Stimulated activated CD4-positive, alpha-beta T cell treated with anti-CD3 and anti-CD28 coated beads, Interleukin-2, amount 100 ng/mL, for 48 hours (primary cell): ENCODE measurements around the gene FAAH2.
"Not testable (repeated sequence)": the region's sequence is repeated elsewhere in the genome, so short reads cannot be mapped to it uniquely, and the experiment has no call there.

Source experiments
- DNase-seq, 2 donors: peaks; one replicate each; pipeline ENCODE4 v3.0.0-alpha.2; 2020

FAAH2 gene

GRCh38 chrX:57286507-57287251 is at the start of gene FAAH2:
TSS of gene FAAH2 (plus strand) at chrX:57286706. CDS start at chrX:57286826, 120 bp downstream.
- peak; percentile 19 to 20 for DNase-seq

- no peak for DNase-seq
These were observed 44.5 kb upstream of the FAAH2 start for GRCh38 chrX:57241967-57242366.

GRCh38 chrX:57251965-57252364 is 34.5 kb upstream of the FAAH2 start:
- no peak for DNase-seq

GRCh38 chrX:57265126-57265525 is 21.4 kb upstream of the FAAH2 start:
- DNase-seq: no peak

- no peak for DNase-seq
These were observed 20.2 kb upstream of the FAAH2 start for GRCh38 chrX:57266275-57266674.

- no peak for DNase-seq
These were observed 19.6 kb upstream of the FAAH2 start for GRCh38 chrX:57266871-57267270.

GRCh38 chrX:57267308-57267707 is 19.2 kb upstream of the FAAH2 start:
- no peak for DNase-seq

- no peak for DNase-seq
These were observed 15.5 kb upstream of the FAAH2 start for GRCh38 chrX:57270980-57271379.

- DNase-seq: no peak
These were observed 3.9 kb upstream of the FAAH2 start for GRCh38 chrX:57282568-57282967.

GRCh38 chrX:57285001-57285400 is 1.5 kb upstream of the FAAH2 start:
- DNase-seq: no peak

GRCh38 chrX:57289089-57289488 is 2.6 kb downstream of the FAAH2 start:
- DNase-seq: no peak

- DNase-seq: no peak
These were observed 8.5 kb downstream of the FAAH2 start for GRCh38 chrX:57294961-57295360.

- DNase-seq: not testable (repeated sequence)
These were observed 9.2 kb downstream of the FAAH2 start for GRCh38 chrX:57295679-57296078.

- no peak for DNase-seq
These were observed 27.2 kb downstream of the FAAH2 start for GRCh38 chrX:57313583-57314215.

- no peak for DNase-seq
These were observed 42.5 kb downstream of the FAAH2 start for GRCh38 chrX:57329008-57329407.

- DNase-seq: not testable (repeated sequence)
These were observed 49.3 kb downstream of the FAAH2 start for GRCh38 chrX:57335790-57336189.

GRCh38 chrX:57353472-57354132 is 67.1 kb downstream of the FAAH2 start:
- DNase-seq: no peak

- no peak for DNase-seq
These were observed 77.6 kb downstream of the FAAH2 start for GRCh38 chrX:57364145-57364544.

- no peak for DNase-seq
These were observed 79.9 kb downstream of the FAAH2 start for GRCh38 chrX:57366430-57366829.

GRCh38 chrX:57367649-57368048 is 81.1 kb downstream of the FAAH2 start:
- DNase-seq: no peak

GRCh38 chrX:57368158-57368557 is 81.7 kb downstream of the FAAH2 start:
- no peak for DNase-seq

GRCh38 chrX:57379296-57379695 is 92.8 kb downstream of the FAAH2 start:
- no peak for DNase-seq

GRCh38 chrX:57380026-57380796 is 93.7 kb downstream of the FAAH2 start:
- DNase-seq: no peak
